Motor neuron (in vitro differentiated cells): ENCODE results near the gene DLG2. TPM values are rescaled to one million over a fixed set of nuclear protein-coding genes. Genes with fewer than 3 reads are reported as not detected.

Experiments
- ATAC-seq, 8 experiments: fragments of 200-7000 bp; cut with Tn5 transposase; replicated peaks in 6 of 8; 2 replicates each; pipeline ENCODE4 v1.8.0; 2021; ENCODE audit warnings: mild to moderate bottlenecking in 8 of 8, moderate library complexity in 8 of 8
- H3K27ac ChIP-seq, 2 donors: fragments of 250-450 bp; sonication (Bioruptor Pico); 2 replicates each; pipeline ENCODE4 v1.9.0; 2021; ENCODE audit warnings: antibody characterized with exemption in 2 of 2, mild to moderate bottlenecking in 2 of 2, moderate library complexity in 1 of 2
- H3K4me1 ChIP-seq, 2 donors: fragments of 250-450 bp; sonication (Bioruptor Pico); replicated peaks in 1 of 2; 2 replicates each; pipeline ENCODE4 v1.6.1; 2021; ENCODE audit warnings: antibody characterized with exemption in 2 of 2, mild to moderate bottlenecking in 2 of 2, moderate library complexity in 1 of 2
- H3K4me3 ChIP-seq, 5 donors: fragments of 250-450 bp; sonication (Bioruptor Pico); 2 replicates each; pipeline ENCODE4 v1.9.0; 2021; ENCODE audit warnings: antibody characterized with exemption in 5 of 5, mild to moderate bottlenecking in 5 of 5, moderate library complexity in 4 of 5
- WGBS, 10 experiments: fragments of 450-650 bp; shearing (Covaris generic); methylation state at CpG; one replicate each; pipeline ENCODE4 v1.0.0; 2022; 5-methylcytosine and 5-hydroxymethylcytosine counted together
- in situ Hi-C, 9 experiments: fragments of 400-800 bp; cut with MboI; loops; one replicate each; pipeline ENCODE4 v1.15.0; 2021; ENCODE audit warnings: low sequenced_read_pairs in 9 of 9, low pct_unique_long_range_greater_than_20kb in 2 of 9; ENCODE audit not compliant: unreplicated experiment in 9 of 9
- total RNA-seq, 8 experiments: library from RNA; unstranded; fragments of 300-600 nt; gene quantifications; 2 replicates each; pipeline versions ENCODE4 v1.2.3 to v1.2.4, GENCODE V29; 2022

The DLG2 gene
- total RNA-seq, 8 experiments from 2014 or later, result 1.3 to 17.5 (median 6.5) TPM

DNA sequence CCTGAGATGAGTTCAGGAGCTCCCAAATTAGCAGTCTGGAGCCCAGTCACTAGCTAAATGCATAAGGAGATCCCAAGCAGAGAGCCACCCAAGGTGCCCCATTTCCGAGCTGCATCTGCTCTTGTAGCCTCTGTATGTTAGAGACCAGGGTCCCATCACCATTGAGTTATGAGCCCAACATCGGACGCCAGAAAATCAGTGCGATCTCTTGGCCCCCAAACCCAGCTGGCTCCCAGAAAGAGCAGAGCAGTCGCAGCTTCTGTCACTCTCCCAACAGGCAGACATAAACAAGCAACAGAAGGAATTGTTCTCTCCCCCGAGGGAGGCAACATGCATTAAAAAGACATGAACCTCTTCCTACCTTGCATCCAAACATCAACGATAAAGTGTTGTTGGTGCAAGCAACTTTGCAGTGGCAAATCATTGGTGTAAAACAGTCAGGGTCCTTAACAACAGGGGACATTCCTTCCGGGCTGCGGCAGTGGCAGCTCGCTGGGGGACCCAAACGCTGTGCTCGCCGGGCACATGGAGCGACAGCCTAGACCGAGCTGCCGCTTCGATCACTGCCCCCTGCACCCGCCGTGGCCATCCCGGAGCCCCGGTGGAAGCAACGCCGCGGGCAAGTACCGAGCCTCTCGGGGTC is 907.1 kb downstream of the DLG2 start:
- Histone ChIP-seq H3K27ac (no peak overlapping the region), H3K4me3 (peak overlapping the region; percentile 36 to 58 (median 51)), H3K4me1 (peaks cover 0 to 2% of the 10 kb centered on the region in 2 donors)
- ATAC-seq, result peak; percentile 27 to 88 (median 80)
- 0 to 7% (median 2%) methylated on average over 1 to 26 of the region's 26 CpGs; no CpG with 5 or more reads in 4 of the 10 experiments for WGBS, 10 experiments
- in situ Hi-C loops, result loop anchor here in 1 of 9 experiments (25.0 kb wide), 1 partner anchor 158 kb away; no protein-coding TSS in a partner anchor

DNA sequence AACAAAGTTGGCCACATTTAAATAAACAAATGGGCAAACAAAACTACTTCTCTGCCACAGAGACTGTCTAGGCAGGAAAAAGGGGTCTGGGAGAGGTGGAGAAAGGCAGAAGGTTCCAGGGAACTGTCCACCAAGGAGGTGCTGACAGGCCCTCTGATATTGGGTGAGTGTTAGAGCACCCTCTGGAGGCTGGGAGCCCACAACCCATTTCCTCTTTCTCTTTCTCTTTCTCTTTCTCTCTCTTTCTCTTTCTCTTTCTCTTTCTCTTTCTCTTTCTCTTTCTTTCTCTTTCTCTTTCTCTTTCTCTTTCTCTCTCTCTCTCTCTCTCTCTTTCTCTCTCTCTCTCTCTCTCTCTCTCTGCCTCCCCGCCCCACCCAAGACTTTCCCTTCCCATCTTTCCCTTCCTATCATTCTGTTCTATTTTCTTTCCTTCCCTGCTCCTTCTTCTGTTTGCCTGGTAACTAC is 912.8 kb downstream of the DLG2 start:
- 0 to 50% (median 2%) methylated on average over 1 of the region's 1 CpG; no CpG with 5 or more reads in 5 of the 10 experiments for whole genome bisulfite sequencing, 10 experiments
- peak in 4 of 8 experiments; percentile 45 to 91 (median 86) for ATAC-seq
- in situ Hi-C loops, result loop anchor here in 1 of 9 experiments (25.0 kb wide), 1 partner anchor 152 kb away; no protein-coding TSS in a partner anchor
- H3K4me3 ChIP-seq, result no peak overlapping the region
- H3K4me1 ChIP-seq, result no peaks in the 10 kb centered on the region
- H3K27ac ChIP-seq, result no peak overlapping the region

DNA sequence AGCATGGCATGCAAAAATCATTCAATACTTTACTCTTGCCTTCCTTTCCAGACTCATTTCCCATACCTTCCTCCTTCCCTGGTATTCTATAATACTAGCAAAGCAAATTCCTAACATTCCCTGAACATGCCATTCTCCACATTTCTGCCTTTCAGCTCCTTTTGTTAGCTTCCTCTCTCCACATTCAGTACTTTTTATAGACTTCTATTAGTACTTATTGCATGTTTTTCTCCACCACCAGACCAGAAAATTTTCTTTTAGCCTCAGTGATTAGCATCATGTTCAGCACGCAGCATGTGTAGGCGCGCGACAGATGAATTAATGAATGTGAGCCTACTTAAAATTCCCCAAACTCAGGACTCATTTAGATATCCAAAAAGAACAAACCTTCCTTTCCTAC is 935.3 kb downstream of the DLG2 start:
- Histone ChIP-seq H3K4me1 (no peaks in the 10 kb centered on the region), H3K4me3 (no peak overlapping the region), H3K27ac (no peak overlapping the region)
- 14 to 78% (median 60%) methylated on average over 1 to 4 of the region's 4 CpGs; no CpG with 5 or more reads in 1 of the 10 experiments for WGBS, 10 experiments
- peak in 1 of 8 experiments; percentile 45 for ATAC-seq
- in situ Hi-C loops, result no loop called here

DNA sequence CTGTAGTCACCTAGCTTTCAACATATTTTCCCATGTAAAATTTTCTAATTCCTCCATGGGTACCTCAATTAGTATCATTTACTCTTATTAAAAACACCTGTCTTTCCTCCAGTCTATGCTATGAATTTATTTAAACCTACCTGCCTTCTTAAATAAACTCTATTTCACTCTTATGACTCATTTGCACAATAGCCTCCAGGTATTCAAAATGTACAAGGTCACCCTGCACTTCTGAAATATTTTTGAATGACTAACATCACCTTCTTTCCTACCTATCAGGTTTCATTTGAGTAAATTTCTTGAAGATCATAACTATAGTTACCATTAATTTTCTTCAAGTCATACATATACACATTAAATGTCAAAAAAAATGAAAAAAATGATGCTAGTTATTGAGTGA is 939.7 kb downstream of the DLG2 start:
- H3K27ac ChIP-seq, result no peak overlapping the region
- in situ Hi-C loops, result no loop called here
- ATAC-seq, result no peak

DNA sequence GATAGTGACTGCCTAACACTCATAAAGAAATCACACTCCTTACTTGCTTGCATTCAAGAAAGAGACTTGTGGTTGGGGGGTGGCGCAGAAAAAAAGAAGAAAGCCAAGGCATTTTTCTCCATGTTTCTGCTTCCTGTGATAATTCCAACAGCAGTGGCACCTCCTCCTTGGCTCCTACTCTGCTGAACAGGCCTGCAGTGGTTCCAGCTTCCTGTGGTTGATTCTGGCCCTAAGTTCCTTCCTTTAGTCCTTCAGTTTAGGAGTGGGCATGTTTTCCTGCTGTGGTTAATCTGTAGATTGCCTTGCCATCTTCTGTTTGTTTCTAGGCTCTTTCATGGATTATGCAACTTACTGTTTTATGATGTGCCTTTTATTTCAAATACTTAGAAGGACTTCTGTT is 940.4 kb downstream of the DLG2 start:
- H3K4me3 ChIP-seq, result no peak overlapping the region
- WGBS, 10 experiments, result 40 to 100% (median 100%) methylated on average over 1 of the region's 1 CpG; no CpG with 5 or more reads in 7 of the 10 experiments
- no peak overlapping the region for H3K27ac ChIP-seq
- no peaks in the 10 kb centered on the region for H3K4me1 ChIP-seq
- in situ Hi-C loops, result no loop called here
- ATAC-seq, result no peak

More for the DNA sequence above, 939.7 kb downstream of the DLG2 start:
- no peak overlapping the region for H3K4me3 ChIP-seq
- H3K4me1 ChIP-seq, result no peaks in the 10 kb centered on the region

DNA sequence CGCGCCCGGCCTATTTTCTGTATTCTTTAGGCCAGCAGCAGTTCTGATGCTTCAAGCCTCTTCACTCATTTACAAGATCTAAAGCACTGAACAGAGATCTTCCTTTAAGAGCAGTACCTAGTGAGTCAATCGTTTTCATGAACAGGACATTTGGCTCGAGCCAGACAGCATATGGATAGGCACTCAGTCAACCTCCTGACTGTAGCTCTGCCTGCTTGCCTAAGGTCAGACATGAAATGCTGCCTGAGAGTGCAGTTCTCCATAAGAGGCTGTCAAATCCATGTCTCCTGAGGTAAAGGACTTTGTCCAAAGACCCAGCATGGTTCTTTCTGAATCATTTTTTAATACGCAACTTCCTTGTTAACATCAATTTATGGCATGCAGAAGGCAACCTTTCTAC is 941.2 kb downstream of the DLG2 start:
- 67 to 100% (median 95%) methylated on average over 1 to 6 of the region's 6 CpGs for WGBS, 10 experiments
- no peak for ATAC-seq
- in situ Hi-C loops, result no loop called here

DNA sequence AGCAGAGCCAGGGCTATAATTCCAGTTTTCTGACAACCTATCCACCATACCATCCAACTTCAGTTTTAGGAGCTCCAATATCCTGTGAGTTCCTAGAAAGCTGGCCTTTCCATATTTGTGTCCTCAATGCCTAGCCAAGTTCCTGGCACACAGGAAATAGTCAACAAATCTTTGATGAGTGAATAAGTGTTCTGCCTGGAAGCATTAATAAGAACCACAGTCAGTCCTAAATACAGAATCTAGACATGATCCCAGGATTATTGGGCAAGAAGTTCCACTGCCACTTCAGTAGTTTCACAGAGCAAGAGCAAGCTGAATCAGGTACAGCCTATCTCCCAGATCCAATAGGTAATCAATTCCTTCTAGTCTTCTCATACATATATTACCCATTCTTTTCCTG is 942.0 kb downstream of the DLG2 start:
- Histone ChIP-seq H3K4me3 (no peak overlapping the region), H3K4me1 (no peaks in the 10 kb centered on the region), H3K27ac (no peak overlapping the region)
- in situ Hi-C loops, result no loop called here
- ATAC-seq, result no peak

More for the DNA sequence above, 941.2 kb downstream of the DLG2 start:
- H3K4me1 ChIP-seq, result no peaks in the 10 kb centered on the region
- no peak overlapping the region for H3K4me3 ChIP-seq
- H3K27ac ChIP-seq, result no peak overlapping the region

DNA sequence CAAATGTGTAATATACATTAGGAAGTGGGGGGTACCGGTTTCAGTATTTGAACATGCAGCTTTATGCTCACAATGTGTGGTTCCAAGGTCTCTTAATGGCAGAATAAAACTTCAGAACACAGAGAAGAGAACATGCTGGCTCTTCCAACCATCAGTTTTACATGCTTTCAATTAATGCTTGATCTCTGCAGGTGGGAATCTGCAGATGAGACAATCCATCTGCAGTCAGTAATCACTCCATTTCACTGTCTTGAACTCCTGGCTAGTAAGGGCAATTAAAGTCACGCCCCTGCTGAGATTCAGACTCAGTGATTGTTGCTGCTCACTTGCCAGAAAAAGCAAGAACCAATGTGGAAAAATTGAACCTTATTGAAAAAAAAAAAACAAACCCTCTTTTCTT is 945.7 kb downstream of the DLG2 start:
- no peak for ATAC-seq
- Histone ChIP-seq H3K4me3 (no peak overlapping the region), H3K4me1 (no peaks in the 10 kb centered on the region), H3K27ac (no peak overlapping the region)
- in situ Hi-C loops, result no loop called here
- 0 to 100% (median 60%) methylated on average over 1 to 2 of the region's 2 CpGs; no CpG with 5 or more reads in 1 of the 10 experiments for WGBS, 10 experiments

DNA sequence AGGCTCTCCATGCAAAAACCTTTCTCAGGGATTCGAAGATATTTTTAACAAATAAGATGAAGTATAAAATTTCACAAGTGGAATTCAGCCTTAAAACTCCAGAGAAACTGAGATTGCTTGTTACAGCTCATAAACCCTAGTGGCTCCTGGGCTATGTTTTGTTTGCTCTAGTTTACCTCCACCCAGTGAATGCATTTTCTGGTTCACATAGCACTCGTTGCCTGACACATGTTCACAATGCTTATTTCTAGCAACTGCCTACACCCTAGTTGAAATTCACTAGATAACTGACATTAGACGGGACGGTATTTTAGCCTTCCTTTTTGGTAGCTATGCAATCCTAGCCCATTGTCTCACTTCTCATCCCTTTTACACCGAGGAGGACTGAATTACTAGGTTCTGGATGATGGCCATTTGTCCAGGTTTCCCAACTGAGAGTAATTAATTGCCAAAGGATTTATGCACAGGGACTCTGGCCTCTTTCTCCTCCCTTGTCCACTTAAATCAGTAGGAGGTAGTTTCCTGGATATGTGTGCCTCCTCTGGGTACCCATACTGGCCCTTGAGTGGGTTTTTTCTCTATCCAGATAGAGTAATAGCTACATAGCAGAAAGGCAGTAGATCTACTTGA is 951.6 kb downstream of the DLG2 start:
- Histone ChIP-seq H3K4me1 (no peaks in the 10 kb centered on the region), H3K27ac (no peak overlapping the region), H3K4me3 (no peak overlapping the region)
- in situ Hi-C loops, result no loop called here
- WGBS, 10 experiments, result 0 to 85% (median 69%) methylated on average over 1 to 5 of the region's 5 CpGs
- peak in 1 of 8 experiments; percentile 53 for ATAC-seq

DNA sequence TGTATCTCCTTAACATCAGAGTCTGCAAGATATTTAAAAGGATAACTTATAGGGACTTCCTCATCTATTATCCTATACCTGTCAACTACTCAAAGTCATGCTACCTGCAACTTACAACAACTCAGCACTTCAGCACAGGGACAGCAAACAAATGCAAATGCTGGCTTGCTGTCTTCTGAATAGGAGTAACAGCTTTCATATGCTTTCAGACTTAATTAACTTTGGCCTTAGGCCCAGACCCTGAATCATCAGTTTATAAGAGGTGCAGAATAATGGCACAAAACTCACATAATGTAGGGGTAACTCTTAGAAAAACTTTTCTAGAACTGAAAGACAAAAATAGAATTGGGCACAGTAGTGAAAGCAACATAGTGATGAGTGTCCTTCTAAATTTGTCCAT is 953.4 kb downstream of the DLG2 start:
- in situ Hi-C loops, result no loop called here
- ATAC-seq, result peak; percentile 34 to 98 (median 63)
- H3K4me3 ChIP-seq, result no peak overlapping the region
- H3K27ac ChIP-seq, result no peak overlapping the region
- no peaks in the 10 kb centered on the region for H3K4me1 ChIP-seq

DNA sequence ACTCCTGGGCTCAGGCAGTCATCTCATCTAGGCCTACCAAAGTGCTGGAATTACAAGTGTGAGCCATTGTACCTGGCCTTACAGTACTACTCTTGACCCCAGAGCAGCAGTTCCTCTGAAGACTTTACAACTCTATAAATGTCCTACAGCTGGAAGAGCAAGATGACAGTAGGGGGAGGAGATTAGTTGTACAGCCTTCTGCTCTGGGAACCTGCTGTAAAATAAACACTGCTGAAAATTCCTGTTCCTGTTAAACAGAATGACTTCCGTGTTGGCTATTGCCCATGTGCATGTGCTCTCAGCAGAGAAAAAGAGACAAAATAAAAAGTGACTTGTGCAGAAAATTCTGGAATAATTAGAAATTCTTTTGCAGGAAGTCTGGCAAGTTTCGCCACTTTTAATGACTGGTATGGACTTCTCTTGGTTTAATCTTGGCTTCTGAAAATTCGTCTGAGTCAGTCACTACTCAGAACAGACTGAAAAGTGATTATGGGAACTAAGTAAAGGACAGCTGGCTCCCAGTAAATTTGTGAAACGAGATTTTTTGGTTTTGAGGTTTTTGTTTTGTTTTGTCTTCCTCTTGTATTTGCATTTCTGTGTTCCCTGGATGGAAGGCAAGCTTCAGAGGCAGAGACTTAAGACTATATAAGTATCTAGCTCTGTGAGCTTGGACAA is 955.7 kb downstream of the DLG2 start:
- Histone ChIP-seq H3K27ac (no peak overlapping the region), H3K4me1 (no peaks in the 10 kb centered on the region), H3K4me3 (no peak overlapping the region)
- WGBS, 10 experiments, result 6 to 83% (median 63%) methylated on average over 1 to 4 of the region's 4 CpGs; no CpG with 5 or more reads in 1 of the 10 experiments
- ATAC-seq, result no peak
- in situ Hi-C loops, result no loop called here

DNA sequence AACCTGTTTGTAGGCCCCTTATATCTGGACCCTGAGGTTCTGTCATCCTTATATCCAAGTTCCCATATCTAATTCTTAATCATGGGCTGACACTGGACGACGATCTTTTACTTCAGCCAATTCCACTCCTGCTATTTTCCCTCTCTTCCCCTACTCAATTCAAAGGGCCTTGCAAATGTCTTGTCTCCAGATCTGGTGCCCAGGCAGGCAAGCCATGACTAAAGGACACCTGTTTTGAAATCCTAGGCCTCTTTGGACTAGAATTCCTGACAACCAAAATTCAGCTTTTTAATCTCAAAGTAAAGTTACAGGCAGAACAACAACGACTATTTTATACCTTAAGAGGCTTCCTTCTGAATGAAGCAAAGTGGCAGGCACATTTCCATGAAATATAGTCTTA is 963.4 kb downstream of the DLG2 start:
- in situ Hi-C loops, result no loop called here
- no peak overlapping the region for H3K4me3 ChIP-seq
- 9 to 80% (median 67%) methylated on average over 1 to 3 of the region's 3 CpGs; no CpG with 5 or more reads in 1 of the 10 experiments for WGBS, 10 experiments
- ATAC-seq, result no peak
- no peak overlapping the region for H3K27ac ChIP-seq
- no peaks in the 10 kb centered on the region for H3K4me1 ChIP-seq

DNA sequence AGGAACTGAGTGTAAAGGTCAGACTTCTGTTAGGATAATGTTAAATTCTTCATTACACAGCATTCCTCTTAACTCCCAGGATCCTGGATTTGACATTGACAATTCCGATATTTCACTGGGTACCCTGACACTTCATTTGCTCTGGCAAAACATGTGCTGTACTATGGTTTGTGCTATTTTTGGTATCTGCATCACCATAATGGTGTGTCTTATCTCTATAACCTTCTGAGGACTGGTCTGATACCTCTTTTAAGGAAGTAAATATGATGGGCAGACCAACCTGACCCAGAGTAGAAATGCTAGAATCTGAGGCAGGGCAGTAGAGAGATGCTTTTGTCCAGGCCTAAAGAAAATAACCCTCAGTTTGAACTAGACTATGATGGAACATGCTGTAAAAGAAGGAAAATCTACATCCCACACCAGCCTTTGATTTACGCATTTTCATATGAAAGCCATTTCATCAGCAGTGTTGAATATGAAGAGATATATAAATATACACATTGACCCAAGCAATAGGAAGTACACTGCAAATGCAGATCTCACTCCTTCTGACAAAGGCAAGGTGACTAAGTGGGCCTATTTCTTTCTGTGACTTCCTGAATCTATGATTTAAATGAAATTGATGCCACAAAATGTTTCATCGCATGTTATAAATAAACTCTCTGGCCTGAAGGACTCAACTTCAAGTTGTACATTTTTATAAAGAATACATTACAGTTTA is 966.7 kb downstream of the DLG2 start:
- ATAC-seq, result peak in 4 of 8 experiments; percentile 25 to 91 (median 34)
- WGBS, 10 experiments, result 13 to 100% (median 90%) methylated on average over 1 to 3 of the region's 3 CpGs; no CpG with 5 or more reads in 1 of the 10 experiments
- peaks cover 0 to 8% of the 10 kb centered on the region in 2 donors for H3K4me1 ChIP-seq
- in situ Hi-C loops, result no loop called here
- H3K27ac ChIP-seq, result no peak overlapping the region
- no peak overlapping the region for H3K4me3 ChIP-seq
